Parathyroid adenoma (tissue), 2 donors: Measurements from ENCODE around the gene KDM1B.
"Not testable (repeated sequence)": the region's sequence is repeated elsewhere in the genome, so short reads cannot be mapped to it uniquely, and the experiment has no call there.

Source experiments
- H2AFZ ChIP-seq: fragments of 300-600 bp; sonication (generic); one replicate; pipeline ENCODE4 v1.7.0; 2017; ENCODE audit warnings: antibody characterized with exemption, mild to moderate bottlenecking
- H3K27ac ChIP-seq: fragments of 300-600 bp; sonication (generic); one replicate; pipeline ENCODE4 v1.7.0; 2017
- H3K27me3 ChIP-seq: fragments of 300-600 bp; sonication (generic); one replicate; pipeline ENCODE4 v1.7.0; 2017; ENCODE audit warnings: low read length; ENCODE audit not compliant: control insufficient read depth, insufficient read depth
- H3K36me3 ChIP-seq: fragments of 300-600 bp; sonication (generic); one replicate; pipeline ENCODE4 v1.7.0; 2017; ENCODE audit warnings: low read length; ENCODE audit not compliant: control insufficient read depth, insufficient read depth
- H3K4me1 ChIP-seq: fragments of 300-600 bp; sonication (generic); one replicate; pipeline ENCODE4 v1.7.0; 2017; ENCODE audit warnings: control low read depth
- H3K4me2 ChIP-seq: fragments of 300-600 bp; sonication (generic); one replicate; pipeline ENCODE4 v1.7.0; 2017; ENCODE audit warnings: low read length
- H3K4me3 ChIP-seq: fragments of 300-600 bp; sonication (generic); one replicate; pipeline ENCODE4 v1.7.0; 2017; ENCODE audit warnings: low read depth, low read length
- H3K79me2 ChIP-seq: fragments of 300-600 bp; sonication (generic); one replicate; pipeline ENCODE4 v1.7.0; 2017; ENCODE audit warnings: control low read depth
- H3K9ac ChIP-seq: fragments of 300-600 bp; sonication (generic); one replicate; pipeline ENCODE4 v1.7.0; 2017; ENCODE audit warnings: mild to moderate bottlenecking
- H3K9me3 ChIP-seq: fragments of 300-600 bp; sonication (generic); one replicate; pipeline ENCODE4 v1.7.0; 2017; ENCODE audit warnings: low read length; ENCODE audit not compliant: control insufficient read depth
- TF ChIP-seq, protein P1 (sequence below): fragments of 300-600 bp; sonication (generic); IDR thresholded peaks from one replicate; pipeline ENCODE4 v1.7.0; 2017; ENCODE audit warnings: antibody characterized with exemption, mild to moderate bottlenecking
- donor health status: primary hyperparathyroidism.

KDM1B gene

DNA sequence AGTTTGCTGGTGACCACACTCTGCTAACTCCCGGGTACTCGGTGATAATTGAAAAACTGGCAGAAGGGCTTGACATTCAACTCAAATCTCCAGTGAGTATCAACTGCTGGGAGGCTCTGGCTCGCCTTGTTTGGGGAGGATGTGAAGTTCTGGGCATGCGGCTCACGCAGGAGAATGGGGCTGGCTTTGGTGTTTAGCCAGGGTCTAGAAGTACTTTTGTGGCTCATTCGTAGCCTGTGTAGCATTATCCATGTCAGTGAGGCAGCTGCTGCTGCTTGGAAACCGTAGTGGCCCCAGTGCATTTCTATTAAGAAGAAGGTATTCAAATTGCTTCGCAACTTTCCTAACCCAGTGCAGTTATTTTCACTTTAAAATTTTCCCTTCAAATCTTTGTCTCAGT is 52.2 kb downstream of the KDM1B start:
- no peaks in the 10 kb centered on the region for H3K79me2 ChIP-seq
- H2AFZ ChIP-seq = no peak overlapping the region
- H3K36me3 ChIP-seq = no peaks in the 10 kb centered on the region
- H3K4me1 ChIP-seq = no peaks in the 10 kb centered on the region
- no peaks in the 10 kb centered on the region for H3K9me3 ChIP-seq
- no peak overlapping the region for H3K4me3 ChIP-seq
- no peak overlapping the region for H3K27ac ChIP-seq
- TF ChIP-seq, protein P1, sequence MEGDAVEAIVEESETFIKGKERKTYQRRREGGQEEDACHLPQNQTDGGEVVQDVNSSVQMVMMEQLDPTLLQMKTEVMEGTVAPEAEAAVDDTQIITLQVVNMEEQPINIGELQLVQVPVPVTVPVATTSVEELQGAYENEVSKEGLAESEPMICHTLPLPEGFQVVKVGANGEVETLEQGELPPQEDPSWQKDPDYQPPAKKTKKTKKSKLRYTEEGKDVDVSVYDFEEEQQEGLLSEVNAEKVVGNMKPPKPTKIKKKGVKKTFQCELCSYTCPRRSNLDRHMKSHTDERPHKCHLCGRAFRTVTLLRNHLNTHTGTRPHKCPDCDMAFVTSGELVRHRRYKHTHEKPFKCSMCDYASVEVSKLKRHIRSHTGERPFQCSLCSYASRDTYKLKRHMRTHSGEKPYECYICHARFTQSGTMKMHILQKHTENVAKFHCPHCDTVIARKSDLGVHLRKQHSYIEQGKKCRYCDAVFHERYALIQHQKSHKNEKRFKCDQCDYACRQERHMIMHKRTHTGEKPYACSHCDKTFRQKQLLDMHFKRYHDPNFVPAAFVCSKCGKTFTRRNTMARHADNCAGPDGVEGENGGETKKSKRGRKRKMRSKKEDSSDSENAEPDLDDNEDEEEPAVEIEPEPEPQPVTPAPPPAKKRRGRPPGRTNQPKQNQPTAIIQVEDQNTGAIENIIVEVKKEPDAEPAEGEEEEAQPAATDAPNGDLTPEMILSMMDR = no peak
- no peak overlapping the region for H3K4me2 ChIP-seq
- H3K9ac ChIP-seq = no peak overlapping the region
- no peaks in the 10 kb centered on the region for H3K27me3 ChIP-seq

DNA sequence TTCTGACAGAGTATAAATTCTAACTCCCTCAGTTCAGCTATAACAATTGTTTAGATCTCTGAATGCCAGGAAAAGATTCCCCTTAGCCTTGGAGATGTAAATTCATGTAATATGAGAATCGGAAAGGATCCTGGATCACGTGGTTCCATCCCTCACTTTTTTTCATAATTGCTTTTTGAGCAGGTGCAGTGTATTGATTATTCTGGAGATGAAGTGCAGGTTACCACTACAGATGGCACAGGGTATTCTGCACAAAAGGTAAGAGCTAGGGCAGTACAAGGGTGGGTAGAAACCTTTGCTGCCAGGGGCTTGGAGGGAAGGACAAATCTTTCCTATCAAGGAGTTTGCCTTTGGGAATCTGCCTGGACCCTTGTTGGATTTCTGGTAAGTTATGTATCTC is 52.7 kb downstream of the KDM1B start:
- TF ChIP-seq, protein P1 = no peak
- H3K4me3 ChIP-seq = no peak overlapping the region
- no peak overlapping the region for H3K27ac ChIP-seq
- H3K4me2 ChIP-seq = no peak overlapping the region
- no peak overlapping the region for H2AFZ ChIP-seq
- H3K27me3 ChIP-seq = no peaks in the 10 kb centered on the region
- H3K4me1 ChIP-seq = no peaks in the 10 kb centered on the region
- H3K79me2 ChIP-seq = no peaks in the 10 kb centered on the region
- H3K36me3 ChIP-seq = no peaks in the 10 kb centered on the region
- H3K9me3 ChIP-seq = no peaks in the 10 kb centered on the region
- H3K9ac ChIP-seq = no peak overlapping the region

GRCh38 chr6:18208778-18209177 is 53.6 kb downstream of the KDM1B start:
- H3K9ac ChIP-seq, H3K9me3 ChIP-seq, H3K36me3 ChIP-seq, H3K4me3 ChIP-seq, H3K4me2 ChIP-seq, H2AFZ ChIP-seq, H3K79me2 ChIP-seq, H3K27ac ChIP-seq, H3K4me1 ChIP-seq, H3K27me3 ChIP-seq: not testable (repeated sequence)

DNA sequence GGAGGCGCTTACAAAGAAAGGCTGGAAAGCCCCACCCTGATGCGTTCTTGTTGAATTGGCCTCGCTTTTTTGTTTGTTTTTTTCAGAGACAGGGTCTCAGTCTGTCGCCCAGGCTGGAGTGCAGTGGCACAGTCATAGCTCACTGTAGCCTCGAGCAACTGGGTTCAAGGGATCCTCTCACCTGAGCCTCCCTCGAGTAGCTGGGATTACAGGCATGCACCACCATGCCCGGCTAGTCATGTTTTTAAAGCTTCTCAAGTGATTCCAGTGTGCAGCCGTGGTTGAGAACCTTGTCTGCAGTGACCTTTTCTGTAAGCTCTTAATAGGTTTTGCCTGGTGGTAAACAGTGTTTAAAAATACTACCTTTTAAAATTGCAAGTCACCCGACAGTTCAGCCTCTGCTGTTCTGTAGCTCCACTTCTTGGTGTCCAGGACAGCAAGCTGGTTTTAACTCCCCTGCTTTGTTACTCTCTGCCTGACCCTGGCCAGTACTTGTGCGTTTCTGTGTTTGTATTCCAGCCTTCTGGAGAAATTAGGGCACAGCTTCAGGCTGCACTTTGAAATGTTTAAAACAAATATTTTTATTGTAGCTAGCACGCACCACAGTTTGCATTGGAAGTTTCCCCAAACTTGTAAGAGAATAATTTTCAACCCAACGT is 54.4 kb downstream of the KDM1B start:
- no peak overlapping the region for H3K9ac ChIP-seq
- H3K36me3 ChIP-seq = no peaks in the 10 kb centered on the region
- no peaks in the 10 kb centered on the region for H3K9me3 ChIP-seq
- no peak overlapping the region for H3K4me2 ChIP-seq
- no peak overlapping the region for H2AFZ ChIP-seq
- H3K79me2 ChIP-seq = no peaks in the 10 kb centered on the region
- TF ChIP-seq, protein P1 = no peak
- no peak overlapping the region for H3K27ac ChIP-seq
- H3K4me3 ChIP-seq = no peak overlapping the region
- H3K27me3 ChIP-seq = no peaks in the 10 kb centered on the region
- no peaks in the 10 kb centered on the region for H3K4me1 ChIP-seq

DNA sequence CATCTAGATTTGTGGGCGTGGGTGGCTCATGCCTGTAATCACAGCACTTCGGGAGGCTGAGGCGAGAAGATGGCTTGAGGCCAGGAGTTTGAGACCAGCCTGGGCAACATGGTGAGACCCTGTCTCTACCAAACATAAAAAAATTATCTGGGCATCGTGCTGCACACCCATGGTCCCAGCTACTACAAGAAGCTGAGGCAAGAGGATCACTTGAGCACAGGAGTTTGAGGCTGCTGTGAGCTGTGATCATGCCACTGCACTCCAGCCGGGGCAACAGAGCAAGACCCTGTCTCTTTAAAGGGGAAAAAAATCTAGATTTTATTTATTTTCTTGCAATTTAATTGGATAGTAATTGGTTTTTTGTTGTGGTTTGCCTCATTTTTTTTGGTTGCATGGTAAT is 55.5 kb downstream of the KDM1B start:
- no peak overlapping the region for H3K27ac ChIP-seq
- no peak overlapping the region for H3K9ac ChIP-seq
- no peaks in the 10 kb centered on the region for H3K4me1 ChIP-seq
- no peak overlapping the region for H3K4me3 ChIP-seq
- H3K79me2 ChIP-seq = no peaks in the 10 kb centered on the region
- no peaks in the 10 kb centered on the region for H3K9me3 ChIP-seq
- no peak overlapping the region for H3K4me2 ChIP-seq
- H2AFZ ChIP-seq = no peak overlapping the region
- TF ChIP-seq, protein P1 = no peak
- H3K36me3 ChIP-seq = no peaks in the 10 kb centered on the region
- H3K27me3 ChIP-seq = no peaks in the 10 kb centered on the region
